Astrocyte (in vitro differentiated cells and primary cell): Measurements from ENCODE around the gene CKS1B. TPM values are rescaled to one million over a fixed set of nuclear protein-coding genes. Genes with fewer than 3 reads are reported as not detected.

Experiments used
- DNase-seq: peaks from one replicate; pipeline ENCODE4 v3.0.0-alpha.2; 2010; ENCODE audit warnings: low read depth
- FAIRE-seq: peaks from 2 replicates; lab custom pipeline; 2011; peaks lifted over from hg19 to GRCh38; lab: Jason Lieb, UNC
- H2AFZ ChIP-seq: 2 replicates; pipeline ENCODE4 v1.6.0; 2012; ENCODE audit warnings: low read depth, low read length, inconsistent platforms
- H3K27ac ChIP-seq: 2 replicates; pipeline ENCODE4 v1.5.1; 2011; ENCODE audit warnings: low read depth, low read length, inconsistent platforms
- H3K27me3 ChIP-seq: 2 replicates; pipeline ENCODE4 v1.6.0; 2011; ENCODE audit warnings: low read length, inconsistent platforms; ENCODE audit not compliant: insufficient read depth
- H3K36me3 ChIP-seq: 2 replicates; pipeline ENCODE4 v1.5.1; 2011; ENCODE audit warnings: low read length, inconsistent platforms; ENCODE audit not compliant: insufficient read depth
- H3K4me1 ChIP-seq: 2 replicates; pipeline ENCODE4 v1.5.1; 2011; ENCODE audit warnings: low read length, inconsistent platforms; ENCODE audit not compliant: insufficient read depth
- H3K4me2 ChIP-seq: 2 replicates; pipeline ENCODE4 v1.6.0; 2012; ENCODE audit warnings: low read length, inconsistent platforms
- H3K4me3 ChIP-seq: 2 replicates; pipeline ENCODE4 v1.5.1; 2011; ENCODE audit warnings: low read depth, mild to moderate bottlenecking, low read length, inconsistent platforms; ENCODE audit not compliant: insufficient read depth
- H3K79me2 ChIP-seq: 2 replicates; pipeline ENCODE4 v1.6.0; 2012; ENCODE audit warnings: mild to moderate bottlenecking, low read length, inconsistent platforms; ENCODE audit not compliant: insufficient read depth
- H3K9ac ChIP-seq: 2 replicates; pipeline ENCODE4 v1.6.0; 2012; ENCODE audit warnings: mild to moderate bottlenecking, low read length, inconsistent platforms
- H3K9me3 ChIP-seq: 2 replicates; pipeline ENCODE4 v1.5.1; 2012; ENCODE audit warnings: low read depth, mild to moderate bottlenecking, low read length, inconsistent platforms; ENCODE audit not compliant: insufficient read depth
- H4K20me1 ChIP-seq: 2 replicates; pipeline ENCODE4 v1.6.0; 2012; ENCODE audit warnings: low read length, inconsistent platforms; ENCODE audit not compliant: insufficient read depth
- H3K27ac Mint-ChIP-seq: one replicate; pipeline ENCODE4 v1.8.0; 2021; ENCODE audit warnings: mild to moderate bottlenecking, mixed read lengths; ENCODE audit not compliant: unreplicated experiment
- H3K27me3 Mint-ChIP-seq: one replicate; pipeline ENCODE4 v1.8.0; 2021; ENCODE audit warnings: low read depth, mixed read lengths; ENCODE audit not compliant: unreplicated experiment
- H3K36me3 Mint-ChIP-seq: one replicate; pipeline ENCODE4 v1.8.0; 2021; ENCODE audit warnings: low read depth, mixed read lengths; ENCODE audit not compliant: unreplicated experiment
- H3K4me1 Mint-ChIP-seq: one replicate; pipeline ENCODE4 v1.8.0; 2021; ENCODE audit warnings: low read depth, mixed read lengths; ENCODE audit not compliant: unreplicated experiment
- H3K4me3 Mint-ChIP-seq: one replicate; pipeline ENCODE4 v1.8.0; 2021; ENCODE audit warnings: mild to moderate bottlenecking, moderate library complexity, mixed read lengths; ENCODE audit not compliant: unreplicated experiment
- H3K9me3 Mint-ChIP-seq: one replicate; pipeline ENCODE4 v1.8.0; 2021; ENCODE audit warnings: mild to moderate bottlenecking, mixed read lengths; ENCODE audit not compliant: unreplicated experiment
- EZH2 ChIP-seq: IDR thresholded peaks from 2 replicates; pipeline ENCODE4 v1.6.1; 2012; ENCODE audit warnings: mild to moderate bottlenecking, low read length, inconsistent platforms; ENCODE audit not compliant: insufficient read depth
- total RNA-seq: library from RNA; stranded (reverse); gene quantifications from 2 replicates; pipeline ENCODE4 v1.2.1, GENCODE V29; 2021
- TF ChIP-seq, protein P1 (sequence below): IDR thresholded peaks from 2 replicates; pipeline ENCODE4 v1.5.1; 2011; ENCODE audit warnings: low read depth, mild to moderate bottlenecking, inconsistent platforms, low read length, moderate library complexity; ENCODE audit not compliant: insufficient read depth

CKS1B gene
- total RNA-seq, 1 donor from 2014 or later = 37.9 TPM

DNA sequence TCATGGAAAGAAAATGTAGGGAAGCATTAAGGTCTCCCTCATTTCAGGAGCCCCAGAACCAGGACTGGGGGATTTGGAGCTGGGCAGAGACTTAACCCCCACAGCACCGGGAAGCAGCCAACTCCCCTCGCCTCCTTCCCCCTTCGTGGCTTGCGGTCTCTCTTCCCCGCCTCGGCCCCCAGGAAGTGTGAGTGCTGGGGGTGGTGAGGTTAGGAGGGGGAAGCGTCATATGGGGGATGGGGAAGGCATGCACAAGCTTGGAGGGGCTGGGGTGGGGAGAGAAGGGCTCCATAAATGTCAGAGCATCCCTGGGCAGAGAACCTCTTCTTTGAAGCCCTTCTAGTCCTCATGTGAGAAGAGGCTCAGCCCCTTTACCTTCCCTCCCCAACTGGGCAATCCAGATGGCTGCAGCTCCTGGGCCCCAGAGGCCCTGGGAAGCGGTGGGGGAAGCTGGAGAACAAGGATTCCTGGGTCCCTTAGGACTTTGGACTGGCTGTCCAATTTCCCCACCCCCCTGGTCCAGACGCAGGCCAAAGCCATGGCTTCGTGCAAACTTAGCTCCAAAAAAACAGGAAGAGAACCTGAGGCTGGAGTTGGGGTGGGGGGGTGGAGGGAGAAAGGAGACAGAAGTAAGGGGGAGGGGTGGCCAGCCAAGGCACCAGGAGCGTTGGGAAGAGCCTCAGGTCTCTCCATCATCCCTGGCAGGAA, 35.9 kb downstream of the CKS1B start:
- peaks cover 68% of the 10 kb centered on the region for H4K20me1 ChIP-seq
- H3K36me3 ChIP-seq = no peaks in the 10 kb centered on the region
- no peaks in the 10 kb centered on the region for H3K27me3 ChIP-seq
- no peak for TF ChIP-seq EZH2
- TF ChIP-seq, protein P1, sequence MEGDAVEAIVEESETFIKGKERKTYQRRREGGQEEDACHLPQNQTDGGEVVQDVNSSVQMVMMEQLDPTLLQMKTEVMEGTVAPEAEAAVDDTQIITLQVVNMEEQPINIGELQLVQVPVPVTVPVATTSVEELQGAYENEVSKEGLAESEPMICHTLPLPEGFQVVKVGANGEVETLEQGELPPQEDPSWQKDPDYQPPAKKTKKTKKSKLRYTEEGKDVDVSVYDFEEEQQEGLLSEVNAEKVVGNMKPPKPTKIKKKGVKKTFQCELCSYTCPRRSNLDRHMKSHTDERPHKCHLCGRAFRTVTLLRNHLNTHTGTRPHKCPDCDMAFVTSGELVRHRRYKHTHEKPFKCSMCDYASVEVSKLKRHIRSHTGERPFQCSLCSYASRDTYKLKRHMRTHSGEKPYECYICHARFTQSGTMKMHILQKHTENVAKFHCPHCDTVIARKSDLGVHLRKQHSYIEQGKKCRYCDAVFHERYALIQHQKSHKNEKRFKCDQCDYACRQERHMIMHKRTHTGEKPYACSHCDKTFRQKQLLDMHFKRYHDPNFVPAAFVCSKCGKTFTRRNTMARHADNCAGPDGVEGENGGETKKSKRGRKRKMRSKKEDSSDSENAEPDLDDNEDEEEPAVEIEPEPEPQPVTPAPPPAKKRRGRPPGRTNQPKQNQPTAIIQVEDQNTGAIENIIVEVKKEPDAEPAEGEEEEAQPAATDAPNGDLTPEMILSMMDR = no peak
- no peak overlapping the region for H3K27ac ChIP-seq
- no peak overlapping the region for H3K4me2 ChIP-seq
- Mint-ChIP-seq H3K4me3 (no peak overlapping the region), H3K27me3 (no peaks in the 10 kb centered on the region), H3K9me3 (no peaks in the 10 kb centered on the region), H3K4me1 (peaks cover 7% of the 10 kb centered on the region), H3K27ac (no peak overlapping the region), H3K36me3 (peaks cover 9% of the 10 kb centered on the region)
- no peak overlapping the region for H3K9ac ChIP-seq
- H3K4me1 ChIP-seq = peaks cover 2% of the 10 kb centered on the region
- no peaks in the 10 kb centered on the region for H3K9me3 ChIP-seq
- H3K4me3 ChIP-seq = no peak overlapping the region
- H2AFZ ChIP-seq = no peak overlapping the region
- peaks cover 33% of the 10 kb centered on the region for H3K79me2 ChIP-seq
- FAIRE-seq = no peak
- DNase-seq = no peak

DNA sequence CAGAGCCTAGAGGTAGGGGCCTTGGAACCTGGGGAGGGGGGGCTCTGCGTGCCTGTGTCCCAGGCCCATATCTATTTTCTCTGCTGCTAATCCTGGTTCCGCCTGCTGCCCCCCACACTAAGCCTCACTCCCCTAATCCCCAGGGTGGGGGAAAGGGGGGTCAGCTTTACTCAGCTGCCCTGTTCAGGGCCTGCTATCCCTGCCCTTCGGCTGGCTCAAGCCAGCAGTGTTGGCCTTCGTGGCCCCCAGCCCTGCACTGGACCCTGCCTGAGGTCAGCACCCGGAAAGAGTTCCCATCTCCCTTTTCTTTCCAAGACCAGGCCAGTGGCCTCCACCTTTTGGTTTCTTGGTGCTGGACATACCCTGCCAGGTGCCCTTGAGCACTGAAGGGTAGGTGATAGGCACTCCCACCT, 36.5 kb downstream of the CKS1B start:
- H3K27me3 Mint-ChIP-seq = no peaks in the 10 kb centered on the region
- DNase-seq (no peak), FAIRE-seq (no peak)
- Histone ChIP-seq H3K4me1 (no peaks in the 10 kb centered on the region), H4K20me1 (peaks cover 65% of the 10 kb centered on the region), H3K9me3 (no peaks in the 10 kb centered on the region), H3K9ac (no peak overlapping the region), H3K27me3 (no peaks in the 10 kb centered on the region), H3K4me2 (no peak overlapping the region), H3K36me3 (no peaks in the 10 kb centered on the region), H2AFZ (no peak overlapping the region), H3K4me3 (no peak overlapping the region), H3K79me2 (peaks cover 30% of the 10 kb centered on the region), H3K27ac (no peak overlapping the region)
- TF ChIP-seq EZH2 = no peak
- TF ChIP-seq, protein P1 = no peak
- H3K9me3 Mint-ChIP-seq = no peaks in the 10 kb centered on the region
- peaks cover 9% of the 10 kb centered on the region for H3K36me3 Mint-ChIP-seq
- no peak overlapping the region for H3K4me3 Mint-ChIP-seq
- no peak overlapping the region for H3K27ac Mint-ChIP-seq
- H3K4me1 Mint-ChIP-seq = peaks cover 7% of the 10 kb centered on the region

GRCh38 chr1:155011437-155012025, 37.0 kb downstream of the CKS1B start:
- H3K4me1 Mint-ChIP-seq = peaks cover 7% of the 10 kb centered on the region
- H3K27me3 Mint-ChIP-seq = no peaks in the 10 kb centered on the region
- no peaks in the 10 kb centered on the region for H3K9me3 ChIP-seq
- H4K20me1 ChIP-seq = peaks cover 59% of the 10 kb centered on the region
- H3K27me3 ChIP-seq = no peaks in the 10 kb centered on the region
- peaks cover 25% of the 10 kb centered on the region for H3K79me2 ChIP-seq
- no peak overlapping the region for H3K4me3 ChIP-seq
- no peaks in the 10 kb centered on the region for H3K9me3 Mint-ChIP-seq
- peaks cover 9% of the 10 kb centered on the region for H3K36me3 Mint-ChIP-seq
- no peak overlapping the region for H2AFZ ChIP-seq
- no peaks in the 10 kb centered on the region for H3K36me3 ChIP-seq
- H3K4me1 ChIP-seq = no peaks in the 10 kb centered on the region
- TF ChIP-seq, protein P1 = no peak
- TF ChIP-seq EZH2 = no peak
- FAIRE-seq (no peak), DNase-seq (no peak)
- H3K4me3 Mint-ChIP-seq = no peak overlapping the region
- H3K9ac ChIP-seq = no peak overlapping the region
- H3K27ac Mint-ChIP-seq = no peak overlapping the region
- H3K27ac ChIP-seq = no peak overlapping the region
- H3K4me2 ChIP-seq = no peak overlapping the region
